Activated naive CD4-positive, alpha-beta T cell treated with anti-CD3 and anti-CD28 coated beads for 36 hours (primary cell): Measurements from ENCODE around the gene DPCD. TPM values are rescaled to one million over a fixed set of nuclear protein-coding genes. Genes with fewer than 3 reads are reported as not detected.

Experiments
- CTCF ChIA-PET: fragments of 350-600 bp; sonication (Branson Sonifier 250); formaldehyde crosslinking; loops from one replicate; lab custom pipeline; 2021; ENCODE audit warnings: antibody characterized with exemption; lab: Charles Lee
- DNase-seq: peaks from one replicate; pipeline ENCODE4 v3.0.0-alpha.2; 2020
- H3K27ac Mint-ChIP-seq: one replicate; pipeline ENCODE4 v1.8.0; 2021; ENCODE audit warnings: mild to moderate bottlenecking, mixed read lengths
- H3K27me3 Mint-ChIP-seq: one replicate; pipeline ENCODE4 v1.8.0; 2021; ENCODE audit warnings: low read depth, mixed read lengths
- H3K36me3 Mint-ChIP-seq: one replicate; pipeline ENCODE4 v1.8.0; 2021; ENCODE audit warnings: low read depth, mixed read lengths
- H3K4me1 Mint-ChIP-seq: one replicate; pipeline ENCODE4 v1.8.0; 2021; ENCODE audit warnings: low read depth, mixed read lengths
- H3K4me3 Mint-ChIP-seq: one replicate; pipeline ENCODE4 v1.8.0; 2021; ENCODE audit warnings: mild to moderate bottlenecking, moderate library complexity, mixed read lengths
- H3K9me3 Mint-ChIP-seq: one replicate; pipeline ENCODE4 v1.8.0; 2021; ENCODE audit warnings: mixed read lengths
- intact Hi-C: fragments of 100-400 bp; cut with micrococcal nuclease; formaldehyde crosslinking; loops from one replicate; pipeline ENCODE4 v1.15.1; 2023
- total RNA-seq, 2 experiments: library from RNA; stranded (reverse); gene quantifications; one replicate each; pipeline ENCODE4 v1.2.3, GENCODE V29; 2021

DPCD gene
- total RNA-seq, 2 experiments from 2014 or later: 13.8 to 14.1 TPM

DNA sequence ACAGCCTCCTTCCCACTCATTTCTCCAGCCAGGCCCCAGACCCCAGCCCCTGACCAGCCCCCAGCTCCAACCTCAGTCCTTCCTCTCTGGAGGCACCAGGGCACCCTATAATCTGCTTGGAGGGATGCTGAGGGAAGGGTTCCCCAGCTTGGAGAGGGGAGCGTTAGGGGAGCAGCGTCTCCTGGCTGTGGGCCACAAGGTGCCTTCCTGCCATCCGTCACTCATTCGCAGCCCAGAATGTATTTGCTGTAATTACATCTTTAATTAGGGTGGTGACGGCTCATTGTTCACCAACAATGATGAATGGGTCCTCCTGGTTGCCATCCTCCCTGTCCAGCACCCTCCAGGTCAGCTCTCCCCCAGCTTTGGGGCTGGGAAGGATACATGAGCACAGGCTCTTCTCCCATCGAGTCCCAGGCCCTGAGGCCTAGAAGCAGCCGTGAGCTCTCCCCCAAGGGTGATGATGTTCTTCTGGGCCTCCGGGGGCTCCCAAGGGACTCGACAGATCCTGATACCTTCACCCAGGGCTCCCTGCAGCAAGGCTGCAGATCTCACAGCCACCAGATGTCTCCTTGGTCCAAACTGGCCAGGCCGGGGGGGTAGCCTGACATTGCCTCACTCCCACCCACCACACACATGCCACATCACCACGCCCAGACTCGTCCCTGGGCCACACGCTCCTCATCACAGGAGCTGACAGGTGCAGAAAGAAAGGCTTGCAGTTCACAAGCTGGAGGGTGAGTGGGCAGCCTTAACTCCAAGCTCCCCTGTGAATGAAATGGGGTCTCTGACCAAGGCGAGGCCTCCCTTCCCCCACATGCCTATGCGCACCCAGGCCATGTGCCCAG lies 26.8 kb upstream of the DPCD start:
- Mint-ChIP-seq H3K27me3 (peaks cover 15% of the 10 kb centered on the region), H3K36me3 (no peaks in the 10 kb centered on the region), H3K27ac (no peak overlapping the region), H3K4me1 (peaks cover 17% of the 10 kb centered on the region), H3K9me3 (no peaks in the 10 kb centered on the region), H3K4me3 (no peak overlapping the region)
- intact Hi-C loops: no loop called here
- CTCF ChIA-PET: interaction anchor here (1.3 to 1.5 kb wide), 2 partner anchors 10 to 347 kb away, joined by 3 read pairs; no protein-coding TSS in a partner anchor
- DNase-seq: no peak

DNA sequence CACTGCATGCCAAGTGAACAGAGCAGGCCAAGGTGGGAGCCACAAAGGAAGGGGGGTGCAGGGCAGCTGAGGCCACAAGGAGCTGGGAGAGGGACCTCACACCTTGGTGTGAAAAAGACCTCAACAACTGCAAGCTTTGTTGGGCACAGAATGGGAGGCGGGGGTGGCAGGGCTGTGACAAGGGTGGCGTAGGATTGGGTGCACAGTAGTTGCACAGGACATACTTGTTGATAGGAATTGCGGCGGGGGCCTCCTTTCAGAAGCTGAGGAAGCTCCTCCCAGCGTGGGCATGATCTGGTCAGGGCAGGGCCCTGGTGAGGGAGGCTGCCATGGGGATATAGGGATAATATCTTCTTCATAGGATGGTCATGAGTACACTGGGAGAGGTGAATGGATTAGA lies 25.9 kb upstream of the DPCD start:
- Mint-ChIP-seq H3K27ac (no peak overlapping the region), H3K4me1 (peaks cover 21% of the 10 kb centered on the region), H3K9me3 (no peaks in the 10 kb centered on the region), H3K4me3 (no peak overlapping the region), H3K36me3 (no peaks in the 10 kb centered on the region), H3K27me3 (peaks cover 22% of the 10 kb centered on the region)
- CTCF ChIA-PET: no interaction called here
- no peak for DNase-seq
- intact Hi-C loops: no loop called here

DNA sequence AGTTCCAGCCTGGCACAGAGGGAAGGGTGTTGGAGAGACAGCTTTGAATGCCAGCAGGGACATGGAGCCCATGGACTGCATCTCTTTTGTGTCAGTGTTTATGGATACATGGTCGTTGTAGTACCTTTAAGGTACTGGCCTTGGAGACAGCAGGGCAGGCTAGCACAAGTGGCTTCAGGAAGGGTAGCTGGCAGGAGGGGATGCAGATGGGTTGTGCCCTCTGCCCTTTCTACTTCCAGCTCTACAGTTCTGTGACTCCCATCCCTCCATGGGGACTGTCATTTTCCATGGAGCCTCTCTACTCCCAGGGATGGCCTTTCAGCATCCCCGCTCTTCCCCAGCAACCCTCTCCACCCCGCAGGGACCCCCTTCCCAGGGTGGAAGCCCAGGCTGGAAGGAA lies 25.1 kb upstream of the DPCD start:
- intact Hi-C loops: no loop called here
- DNase-seq: no peak
- Mint-ChIP-seq H3K9me3 (no peaks in the 10 kb centered on the region), H3K27ac (no peak overlapping the region), H3K4me3 (no peak overlapping the region), H3K4me1 (peaks cover 16% of the 10 kb centered on the region), H3K36me3 (no peaks in the 10 kb centered on the region), H3K27me3 (peaks cover 28% of the 10 kb centered on the region)
- CTCF ChIA-PET: interaction anchor here (0.6 kb wide), 1 partner anchor 60 kb away, joined by 3 read pairs; no protein-coding TSS in a partner anchor

DNA sequence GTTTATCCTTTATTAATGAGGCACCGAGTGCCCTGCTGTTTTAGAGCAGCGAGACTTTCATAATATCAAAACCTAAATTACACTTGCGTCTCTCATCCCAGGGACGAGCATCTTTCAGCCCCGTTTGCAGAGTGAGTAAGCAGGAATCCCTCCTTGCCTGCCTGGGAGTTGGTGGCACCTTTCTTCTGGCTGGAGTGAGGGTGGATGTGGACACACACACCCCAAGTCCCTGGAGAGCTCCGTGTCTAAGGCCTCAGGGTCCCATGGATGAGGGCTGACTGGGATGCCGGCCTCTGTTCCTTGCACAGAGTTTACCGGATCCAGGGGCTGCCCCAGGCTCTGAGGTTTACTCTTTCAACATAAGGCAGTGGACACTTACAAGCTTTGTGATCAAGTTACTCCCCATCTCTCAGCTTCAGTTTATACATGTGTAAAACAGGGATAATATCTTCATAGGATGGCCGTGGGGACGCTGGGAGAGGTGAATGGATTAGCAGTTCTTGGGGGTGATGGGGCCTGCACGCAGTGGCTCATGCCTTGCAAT lies 24.6 kb upstream of the DPCD start:
- Mint-ChIP-seq H3K4me1 (peaks cover 11% of the 10 kb centered on the region), H3K27ac (no peak overlapping the region), H3K36me3 (no peaks in the 10 kb centered on the region), H3K27me3 (peaks cover 34% of the 10 kb centered on the region), H3K9me3 (no peaks in the 10 kb centered on the region), H3K4me3 (no peak overlapping the region)
- intact Hi-C loops: no loop called here
- DNase-seq: no peak
- CTCF ChIA-PET: interaction anchor here (0.6 kb wide), 1 partner anchor 1015 kb away, joined by 3 read pairs; no protein-coding TSS in a partner anchor

DNA sequence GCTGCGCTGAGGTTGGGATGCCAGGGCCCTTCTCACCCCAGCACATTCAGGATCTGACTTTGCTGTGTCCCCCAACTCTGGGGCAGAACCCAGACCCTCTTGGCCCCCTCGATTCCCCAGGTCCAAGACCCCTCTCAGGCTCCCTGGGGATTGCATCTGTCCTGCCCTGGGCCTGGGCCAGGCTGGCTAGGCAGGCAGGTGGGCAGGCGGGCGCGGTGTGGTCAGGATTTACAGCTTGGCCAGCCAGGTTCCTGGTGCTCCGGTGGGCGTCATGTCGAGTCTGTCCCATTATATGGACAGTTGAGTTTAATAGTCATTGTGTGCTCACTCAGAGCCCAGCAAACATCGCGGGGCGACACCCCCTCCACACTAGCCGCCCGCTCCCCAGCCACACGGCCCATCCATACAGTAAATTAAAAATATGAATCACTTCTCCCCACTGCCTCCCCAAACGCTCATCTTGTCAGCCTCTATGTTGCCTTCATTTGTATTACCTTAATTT lies 23.6 kb upstream of the DPCD start:
- Mint-ChIP-seq H3K4me1 (peaks cover 9% of the 10 kb centered on the region), H3K36me3 (no peaks in the 10 kb centered on the region), H3K27ac (no peak overlapping the region), H3K4me3 (no peak overlapping the region), H3K9me3 (no peaks in the 10 kb centered on the region), H3K27me3 (peaks cover 43% of the 10 kb centered on the region)
- CTCF ChIA-PET: no interaction called here
- DNase-seq: no peak
- intact Hi-C loops: no loop called here

DNA sequence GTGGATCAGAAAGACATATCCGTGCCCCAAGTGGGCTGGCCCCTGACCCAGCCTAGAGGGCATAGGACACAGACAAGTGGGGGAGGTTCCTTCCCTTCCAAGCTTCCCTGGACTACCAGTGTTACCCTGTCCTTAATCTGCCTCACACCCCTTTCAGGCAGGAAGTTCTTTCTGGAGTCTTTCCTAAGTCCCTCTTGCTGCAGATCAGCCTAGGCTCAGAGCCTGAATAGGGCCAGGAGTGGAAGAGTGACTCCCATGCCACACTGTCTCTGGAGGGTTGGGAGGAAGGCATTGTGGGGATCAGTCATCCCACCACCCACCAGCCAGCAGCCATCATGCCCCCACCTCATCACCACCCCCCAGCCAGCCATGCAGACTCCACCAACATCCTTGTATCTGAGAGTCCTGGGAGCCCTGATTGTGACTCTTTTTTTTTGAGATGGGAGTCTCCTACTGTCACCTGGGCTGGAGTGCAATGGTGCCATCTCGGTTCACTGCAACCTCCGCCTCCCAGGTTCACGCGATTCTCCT lies 22.7 kb upstream of the DPCD start:
- intact Hi-C loops: no loop called here
- peaks cover 47% of the 10 kb centered on the region for H3K27me3 Mint-ChIP-seq
- no peak overlapping the region for H3K27ac Mint-ChIP-seq
- no peak for DNase-seq
- peaks cover 15% of the 10 kb centered on the region for H3K4me1 Mint-ChIP-seq
- no peaks in the 10 kb centered on the region for H3K36me3 Mint-ChIP-seq
- CTCF ChIA-PET: interaction anchor here (0.6 kb wide), 1 partner anchor 191 kb away, joined by 3 read pairs; no protein-coding TSS in a partner anchor
- H3K4me3 Mint-ChIP-seq: no peak overlapping the region
- H3K9me3 Mint-ChIP-seq: no peaks in the 10 kb centered on the region

DNA sequence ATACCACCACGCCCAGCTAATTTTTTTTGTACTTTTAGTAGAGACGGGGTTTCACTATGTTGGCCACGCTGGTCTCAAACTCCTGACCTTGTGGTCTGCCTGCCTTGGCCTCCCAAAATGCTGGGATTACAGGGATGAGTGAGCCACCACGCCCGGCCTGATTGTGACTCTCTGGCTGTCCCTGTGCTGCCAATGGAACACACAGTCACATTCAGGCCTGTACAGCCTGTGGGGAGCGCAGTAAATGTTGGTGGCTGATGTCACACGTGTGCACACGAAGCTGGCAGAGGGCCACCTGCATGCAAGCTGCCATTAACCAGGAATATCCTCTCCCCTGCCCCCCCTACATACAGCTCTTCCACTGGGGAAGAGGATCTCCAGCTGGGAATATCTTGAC lies 22.2 kb upstream of the DPCD start:
- H3K36me3 Mint-ChIP-seq: no peaks in the 10 kb centered on the region
- peaks cover 47% of the 10 kb centered on the region for H3K27me3 Mint-ChIP-seq
- no peaks in the 10 kb centered on the region for H3K9me3 Mint-ChIP-seq
- H3K4me1 Mint-ChIP-seq: peaks cover 15% of the 10 kb centered on the region
- no peak overlapping the region for H3K4me3 Mint-ChIP-seq
- no peak for DNase-seq
- CTCF ChIA-PET: interaction anchor here (0.6 kb wide), 1 partner anchor 191 kb away, joined by 3 read pairs; no protein-coding TSS in a partner anchor
- H3K27ac Mint-ChIP-seq: no peak overlapping the region
- intact Hi-C loops: no loop called here

DNA sequence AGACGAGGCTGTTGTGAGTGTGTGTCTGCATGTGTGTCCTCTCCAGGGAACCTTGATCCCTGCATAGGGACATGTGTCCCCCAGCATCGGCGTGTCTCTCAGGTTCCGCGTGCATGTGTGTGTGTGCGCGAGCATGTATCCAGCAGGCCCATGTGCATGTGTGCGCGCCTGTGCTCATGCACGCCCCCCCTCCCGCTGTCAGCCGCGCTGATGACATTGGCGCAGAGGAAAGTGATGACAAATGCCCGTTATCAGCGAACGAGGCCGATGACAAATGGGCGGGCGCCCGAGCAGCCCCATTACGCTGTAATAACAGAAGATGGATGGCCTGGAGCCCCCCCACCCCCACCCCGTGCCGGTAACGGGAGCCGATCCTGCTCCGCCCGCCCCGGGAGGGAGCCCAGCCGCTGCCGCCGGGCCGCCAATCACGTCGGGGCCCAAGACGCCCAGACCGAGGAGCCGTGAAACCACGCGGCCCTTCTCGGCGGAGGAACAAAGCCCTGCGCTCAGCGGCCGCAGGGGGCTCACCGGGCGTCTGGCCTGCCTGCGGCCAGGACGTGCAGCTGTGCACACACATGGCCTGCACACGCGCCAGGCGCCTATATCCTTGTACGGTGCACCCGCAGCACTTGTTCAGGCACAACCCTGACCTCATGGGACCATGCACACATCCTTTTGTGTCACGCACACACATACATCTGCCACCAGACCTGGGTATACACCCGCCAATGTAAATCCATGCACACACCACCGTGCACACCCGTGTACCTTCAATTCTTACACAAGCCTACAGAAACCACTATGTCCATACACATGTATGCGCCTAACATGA lies 21.6 kb upstream of the DPCD start:
- CTCF ChIA-PET: interaction anchor here (0.6 to 5.4 kb wide), 2 partner anchors 192 to 353 kb away, joined by 3 to 50 read pairs; no protein-coding TSS in a partner anchor
- intact Hi-C loops: no loop called here
- H3K27me3 Mint-ChIP-seq: peaks cover 47% of the 10 kb centered on the region
- no peaks in the 10 kb centered on the region for H3K36me3 Mint-ChIP-seq
- no peak overlapping the region for H3K27ac Mint-ChIP-seq
- no peaks in the 10 kb centered on the region for H3K9me3 Mint-ChIP-seq
- H3K4me1 Mint-ChIP-seq: peaks cover 15% of the 10 kb centered on the region
- no peak for DNase-seq
- H3K4me3 Mint-ChIP-seq: no peak overlapping the region

DNA sequence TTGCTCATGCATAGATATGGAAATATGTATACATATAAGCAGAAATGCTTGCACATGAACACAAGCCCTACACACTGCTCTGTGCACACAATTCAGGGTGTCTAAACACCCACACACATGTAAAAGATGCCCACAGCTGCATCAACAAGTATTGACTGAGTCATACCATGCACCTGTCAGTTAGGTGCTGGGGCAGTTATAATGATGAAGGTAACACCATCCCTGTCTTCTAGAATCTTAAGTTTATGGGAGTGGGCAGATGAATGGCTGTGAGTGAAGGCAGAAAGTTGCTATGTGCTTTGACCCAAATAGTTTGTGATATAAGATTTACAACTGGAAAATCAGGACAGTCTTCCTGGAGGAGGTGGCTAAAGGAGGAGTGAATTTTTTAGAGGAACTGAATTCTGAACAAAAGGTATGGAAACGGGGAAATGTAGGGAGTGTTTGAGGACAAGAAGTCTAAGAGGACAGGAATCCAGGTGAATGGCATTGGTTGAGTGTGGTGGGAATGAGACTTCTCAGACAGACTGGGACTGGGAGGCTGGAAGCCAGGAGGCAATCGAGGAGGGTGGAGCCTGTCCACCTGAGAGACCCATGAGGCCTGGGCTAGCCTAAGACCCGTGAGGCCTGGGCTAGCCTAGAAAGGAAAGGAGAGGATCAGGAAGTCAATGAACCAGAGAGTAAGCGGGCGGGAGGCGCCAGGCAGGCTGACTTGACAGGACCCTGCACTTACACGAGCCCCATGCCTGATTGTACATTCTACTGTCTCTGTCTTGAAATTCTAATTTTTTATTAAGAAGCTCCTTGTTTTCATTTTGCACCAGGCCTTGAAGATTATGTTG lies 20.7 kb upstream of the DPCD start:
- Mint-ChIP-seq H3K4me1 (peaks cover 15% of the 10 kb centered on the region), H3K9me3 (no peaks in the 10 kb centered on the region), H3K36me3 (no peaks in the 10 kb centered on the region), H3K27ac (no peak overlapping the region), H3K27me3 (peaks cover 47% of the 10 kb centered on the region), H3K4me3 (no peak overlapping the region)
- intact Hi-C loops: no loop called here
- no peak for DNase-seq
- CTCF ChIA-PET: interaction anchor here (1.1 to 5.4 kb wide), 2 partner anchors 32 to 354 kb away, joined by 3 to 50 read pairs; no protein-coding TSS in a partner anchor

DNA sequence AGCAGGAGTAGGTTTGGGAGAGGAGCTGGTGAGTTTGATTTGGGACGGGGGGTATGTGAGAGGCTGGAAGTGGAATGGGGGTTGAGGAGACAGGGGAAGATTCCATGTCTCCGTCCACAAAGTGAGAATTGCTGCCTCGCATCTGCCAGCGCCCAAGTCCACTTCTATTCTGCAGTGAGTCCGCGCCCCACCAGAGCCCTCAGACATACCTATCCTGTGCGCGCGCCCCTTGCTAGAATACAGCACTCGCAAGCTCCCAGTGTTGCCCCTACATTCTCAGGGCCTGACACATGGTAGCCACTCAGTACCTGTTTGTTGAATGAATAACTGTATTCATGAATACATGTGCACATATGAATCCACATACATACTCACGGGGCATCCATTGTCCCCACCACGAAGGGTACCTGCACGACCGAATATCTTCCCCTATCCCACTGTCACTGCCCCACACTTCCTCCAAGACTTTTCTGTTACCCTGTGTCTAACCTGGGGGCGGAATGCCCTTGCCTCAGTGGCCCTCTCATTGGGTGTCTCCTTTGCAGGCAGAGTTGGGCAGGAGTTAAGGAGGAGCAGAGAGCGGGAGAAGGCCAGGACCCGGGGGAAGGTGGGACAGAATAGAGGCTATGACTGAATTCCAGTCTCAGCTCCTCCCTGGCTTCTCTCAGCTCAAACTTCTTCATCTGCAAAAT lies 19.9 kb upstream of the DPCD start:
- H3K9me3 Mint-ChIP-seq: no peaks in the 10 kb centered on the region
- H3K27me3 Mint-ChIP-seq: peaks cover 47% of the 10 kb centered on the region
- DNase-seq: no peak
- CTCF ChIA-PET: interaction anchor here (1.1 to 5.4 kb wide), 4 partner anchors 11 to 354 kb away, joined by 3 to 50 read pairs (median 8); no protein-coding TSS in a partner anchor
- no peaks in the 10 kb centered on the region for H3K36me3 Mint-ChIP-seq
- H3K27ac Mint-ChIP-seq: no peak overlapping the region
- no peak overlapping the region for H3K4me3 Mint-ChIP-seq
- peaks cover 15% of the 10 kb centered on the region for H3K4me1 Mint-ChIP-seq
- intact Hi-C loops: no loop called here

DNA sequence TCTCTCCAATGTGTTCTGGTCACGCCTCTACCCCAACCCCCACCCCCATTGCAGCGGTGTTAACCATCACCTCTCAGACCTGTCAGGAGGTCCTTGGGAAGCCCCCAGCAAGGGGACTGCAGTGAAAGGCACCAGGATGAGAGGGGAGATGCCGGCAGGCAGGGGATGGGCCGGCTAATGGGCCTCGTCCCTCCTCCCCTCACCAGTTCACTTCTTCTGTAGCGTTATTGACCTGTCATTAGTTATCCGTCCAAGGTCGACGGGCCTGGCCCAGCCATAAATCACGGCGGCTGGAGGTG lies 18.8 kb upstream of the DPCD start:
- no peaks in the 10 kb centered on the region for H3K9me3 Mint-ChIP-seq
- no peaks in the 10 kb centered on the region for H3K36me3 Mint-ChIP-seq
- intact Hi-C loops: no loop called here
- H3K27me3 Mint-ChIP-seq: peaks cover 47% of the 10 kb centered on the region
- CTCF ChIA-PET: interaction anchor here (0.6 to 5.4 kb wide), 19 partner anchors 9 to 403 kb away, joined by 3 to 50 read pairs (median 5); partner anchors contain the start of genes DPCD and POLL
- H3K4me1 Mint-ChIP-seq: peaks cover 15% of the 10 kb centered on the region
- no peak for DNase-seq
- no peak overlapping the region for H3K27ac Mint-ChIP-seq
- H3K4me3 Mint-ChIP-seq: peak overlapping the region; percentile 62
